GM12878 (cell line): ENCODE data around the gene PRKCB.

Source experiments
- NBN ChIP-seq: fragments of 450-650 bp; IDR thresholded peaks from 2 replicates; pipeline ENCODE4 v1.6.1; 2016
- POLR2A ChIP-seq: IDR thresholded peaks from 2 replicates; pipeline ENCODE4 v1.6.1; 2011; ENCODE audit warnings: low read depth, mild to moderate bottlenecking, low read length
- SIX5 ChIP-seq: IDR thresholded peaks from 2 replicates; pipeline ENCODE4 v1.6.1; 2011; ENCODE audit warnings: mild to moderate bottlenecking, low read depth, low read length, moderate library complexity; ENCODE audit not compliant: severe bottlenecking
- SMAD1 ChIP-seq: fragments of 450-650 bp; IDR thresholded peaks from 2 replicates; pipeline ENCODE4 v1.6.1; 2018; ENCODE audit warnings: mild to moderate bottlenecking, low read depth; ENCODE audit not compliant: partially characterized antibody
- SMC3 ChIP-seq: IDR thresholded peaks from 2 replicates; pipeline ENCODE4 v1.6.1; 2011; ENCODE audit warnings: low read length, improper control_type of control experiment, borderline replicate concordance
- TAF1 ChIP-seq: IDR thresholded peaks from 2 replicates; pipeline ENCODE4 v1.6.1; 2011; ENCODE audit warnings: mild to moderate bottlenecking, low read depth, low read length, borderline replicate concordance
- TF ChIP-seq, protein P1 (sequence below), 3 experiments: IDR thresholded peaks in 2 of 3; conservative IDR thresholded peaks in 1 of 3; 2 replicates each; pipeline ENCODE4 v1.5.1; 2011; ENCODE audit warnings: low read depth in 3 of 3, low read length in 3 of 3, mild to moderate bottlenecking in 3 of 3, control low read depth in 2 of 3, moderate library complexity in 2 of 3, inconsistent platforms in 1 of 3, mixed read lengths in 1 of 3; ENCODE audit not compliant: control insufficient read depth in 2 of 3, insufficient read depth in 1 of 3; ENCODE audit errors: extremely low read depth in 1 of 3

DNA sequence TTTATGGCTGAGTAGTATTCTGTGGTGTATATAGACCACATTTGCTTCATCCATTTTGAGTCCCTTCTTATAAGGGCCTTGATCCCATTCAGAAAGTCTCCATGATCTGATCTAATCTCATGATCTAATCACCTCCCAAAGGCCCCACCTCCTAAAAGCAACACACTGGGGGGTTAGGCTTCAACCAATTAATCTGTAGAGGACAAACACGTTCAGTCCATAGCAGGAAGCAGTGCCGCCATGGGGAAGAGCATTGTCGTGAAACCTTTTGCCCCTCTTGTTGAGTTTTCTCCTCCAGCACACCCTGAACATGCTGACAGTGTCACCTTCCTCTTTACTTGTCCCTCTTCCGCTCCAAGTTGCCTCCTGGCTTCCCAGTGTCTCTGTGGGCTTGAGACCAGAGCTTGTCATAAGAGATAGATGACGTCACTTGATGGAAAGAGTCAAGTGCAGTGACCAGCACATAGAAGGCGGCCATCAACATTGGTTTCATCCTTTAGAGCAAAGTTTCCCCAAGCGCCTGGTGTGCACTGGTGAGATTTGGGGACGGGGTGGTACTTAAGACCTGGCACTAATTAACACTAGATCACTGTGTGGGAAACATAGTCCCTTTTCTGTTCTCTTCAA lies 74.1 kb downstream of the PRKCB start:
- TF ChIP-seq NBN, result no peak
- TF ChIP-seq POLR2A, result no peak
- no peak for TF ChIP-seq SMAD1
- TF ChIP-seq, protein P1, sequence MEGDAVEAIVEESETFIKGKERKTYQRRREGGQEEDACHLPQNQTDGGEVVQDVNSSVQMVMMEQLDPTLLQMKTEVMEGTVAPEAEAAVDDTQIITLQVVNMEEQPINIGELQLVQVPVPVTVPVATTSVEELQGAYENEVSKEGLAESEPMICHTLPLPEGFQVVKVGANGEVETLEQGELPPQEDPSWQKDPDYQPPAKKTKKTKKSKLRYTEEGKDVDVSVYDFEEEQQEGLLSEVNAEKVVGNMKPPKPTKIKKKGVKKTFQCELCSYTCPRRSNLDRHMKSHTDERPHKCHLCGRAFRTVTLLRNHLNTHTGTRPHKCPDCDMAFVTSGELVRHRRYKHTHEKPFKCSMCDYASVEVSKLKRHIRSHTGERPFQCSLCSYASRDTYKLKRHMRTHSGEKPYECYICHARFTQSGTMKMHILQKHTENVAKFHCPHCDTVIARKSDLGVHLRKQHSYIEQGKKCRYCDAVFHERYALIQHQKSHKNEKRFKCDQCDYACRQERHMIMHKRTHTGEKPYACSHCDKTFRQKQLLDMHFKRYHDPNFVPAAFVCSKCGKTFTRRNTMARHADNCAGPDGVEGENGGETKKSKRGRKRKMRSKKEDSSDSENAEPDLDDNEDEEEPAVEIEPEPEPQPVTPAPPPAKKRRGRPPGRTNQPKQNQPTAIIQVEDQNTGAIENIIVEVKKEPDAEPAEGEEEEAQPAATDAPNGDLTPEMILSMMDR (IDR thresholded peaks at IDR 0.05 in 2 of 3, conservative IDR thresholded peaks at IDR 0.05 in 1 of 3; ENCODE audit: control insufficient read depth in 2 of 3, extremely low read depth in 1 of 3, insufficient read depth in 1 of 3, low read depth in 3 of 3, low read length in 3 of 3), result no peak
- no peak for TF ChIP-seq TAF1
- TF ChIP-seq SIX5, result no peak
- TF ChIP-seq SMC3, result no peak
